HG03066 (cell line): ENCODE results near the gene THSD4.

Experiments used
- ATAC-seq: cut with Tn5 transposase; IDR thresholded peaks from one replicate; pipeline ENCODE4 v1.9.1; 2021; ENCODE audit warnings: low read depth; ENCODE audit not compliant: unreplicated experiment

The THSD4 gene

DNA sequence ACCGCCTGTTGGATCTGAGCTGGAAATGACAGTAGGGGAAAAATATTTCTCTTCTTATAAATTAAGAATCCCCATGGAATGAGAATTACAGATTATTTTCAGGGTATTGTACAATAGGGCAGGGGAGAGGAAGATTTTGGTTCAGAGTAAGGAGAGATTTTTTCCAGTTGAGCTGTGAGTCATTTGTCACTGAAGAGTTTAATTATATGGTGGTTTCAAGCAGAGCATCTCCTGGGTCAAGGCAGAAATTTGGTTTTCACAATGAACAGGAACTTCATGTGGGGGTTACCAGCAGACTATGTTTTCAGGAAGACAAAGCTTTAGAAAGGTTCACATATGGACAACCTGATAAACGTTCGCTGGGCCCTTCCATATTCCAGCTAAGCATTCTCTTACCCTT lies 512.3 kb downstream of the THSD4 start:
- ATAC-seq = no peak

DNA sequence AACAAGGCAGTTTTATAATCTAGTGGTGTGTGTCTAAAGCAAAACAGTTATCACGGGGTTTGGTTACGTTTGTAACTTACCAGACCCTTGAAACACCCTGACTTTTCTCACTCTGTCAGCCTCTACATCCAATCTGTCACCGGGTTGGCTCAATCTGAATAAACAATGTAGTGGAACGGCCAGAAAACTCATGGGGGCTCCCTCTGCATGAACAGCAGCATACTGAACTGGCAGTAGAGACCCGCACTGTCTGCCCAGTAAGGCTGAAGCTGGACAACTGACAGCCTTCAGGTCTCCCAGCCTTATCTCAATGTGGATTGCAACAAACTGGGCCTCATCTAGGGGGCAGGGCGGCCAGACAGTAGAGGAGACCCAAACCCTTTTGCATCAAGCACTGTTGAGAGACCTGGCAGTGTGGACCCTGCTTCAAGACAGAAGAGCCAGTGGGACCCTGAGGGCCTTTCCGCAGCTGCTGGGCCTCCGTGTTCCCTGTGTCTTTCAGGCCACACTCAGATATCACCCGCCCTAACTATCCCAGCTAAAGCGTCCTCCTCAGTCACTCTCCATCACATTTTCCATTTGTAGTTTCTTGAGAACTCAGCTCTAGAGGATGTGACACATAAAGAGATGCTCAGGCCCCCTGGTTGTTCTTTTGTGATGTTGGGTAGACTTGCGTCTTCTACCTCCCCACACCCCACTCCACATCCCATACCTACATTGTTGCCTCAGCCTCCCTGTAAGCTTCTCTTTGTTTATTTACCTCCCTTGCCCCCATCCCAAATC lies 513.9 kb downstream of the THSD4 start:
- no peak for ATAC-seq

- ATAC-seq = no peak
Measured at GRCh38 chr15:71629781-71630474, 514.7 kb downstream of the THSD4 start.

- no peak for ATAC-seq
Measured at GRCh38 chr15:71630475-71630809, 515.2 kb downstream of the THSD4 start.

DNA sequence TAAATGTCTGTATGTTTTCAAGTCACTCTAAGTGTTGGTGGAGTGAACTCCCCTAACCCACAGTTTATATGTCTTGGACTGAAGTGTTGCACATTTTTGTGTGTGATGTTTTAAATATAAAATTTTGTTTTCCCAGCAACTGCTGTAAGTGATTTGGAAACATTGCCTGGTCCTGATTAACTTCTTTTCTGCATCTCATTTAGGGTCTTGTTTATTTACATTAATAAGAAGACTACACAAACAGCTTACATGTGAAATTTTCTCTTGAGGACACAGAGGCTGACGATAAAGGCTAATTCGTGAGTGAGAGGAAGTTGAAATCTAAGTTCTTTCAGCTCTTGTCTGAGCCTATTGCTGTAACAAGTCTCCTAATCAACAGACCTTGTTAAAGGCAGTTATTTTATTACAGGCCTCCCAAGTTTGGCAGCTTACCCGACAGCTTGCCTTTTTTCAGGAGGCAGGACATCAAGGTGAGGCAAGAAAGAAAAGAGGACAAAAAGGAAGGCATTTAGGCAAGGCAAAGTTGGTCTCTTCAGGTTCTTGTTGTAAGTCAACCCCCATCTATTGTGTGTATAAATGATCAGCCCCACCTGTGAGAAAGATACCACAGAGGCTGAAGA lies 517.4 kb downstream of the THSD4 start:
- no peak for ATAC-seq

- no peak for ATAC-seq
Measured at GRCh38 chr15:71634820-71635560, 519.7 kb downstream of the THSD4 start.

DNA sequence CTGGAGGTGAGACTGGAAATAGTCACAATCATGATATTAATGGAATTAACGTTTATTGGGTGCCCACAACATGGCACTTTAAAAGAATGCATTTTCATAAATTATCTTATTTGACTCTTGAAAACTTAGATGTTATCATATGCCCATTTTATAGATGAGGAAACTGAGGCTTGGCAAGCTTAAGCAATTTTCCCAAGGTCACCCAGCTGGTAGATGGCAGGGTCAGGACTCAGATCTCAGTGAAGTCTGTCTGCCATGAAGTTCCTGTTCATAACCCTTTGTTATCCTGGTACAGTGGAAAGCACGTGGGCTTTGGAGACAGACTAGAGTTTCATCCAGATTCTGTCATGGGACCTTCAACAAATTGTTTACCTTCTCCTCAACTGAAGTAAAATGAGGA lies 520.5 kb downstream of the THSD4 start:
- no peak for ATAC-seq

DNA sequence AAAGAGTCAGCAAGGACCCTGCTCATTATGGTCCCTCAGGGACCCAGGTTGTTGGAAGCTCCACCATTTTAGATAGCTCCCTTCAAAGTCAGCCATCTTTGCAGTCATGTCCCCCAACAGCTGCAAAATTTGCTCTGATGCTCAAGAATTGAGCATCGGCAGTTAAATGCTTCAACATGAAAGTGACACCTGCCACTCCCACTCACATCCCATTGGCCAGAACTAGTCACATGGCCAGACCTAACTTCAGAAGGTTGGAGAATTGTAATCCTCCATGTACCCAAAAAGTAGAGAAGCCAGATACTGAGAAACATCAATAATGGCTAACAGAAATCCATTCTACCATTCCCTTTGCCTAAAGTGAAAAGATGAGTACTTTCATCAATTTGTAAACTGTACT lies 523.6 kb downstream of the THSD4 start:
- no peak for ATAC-seq

DNA sequence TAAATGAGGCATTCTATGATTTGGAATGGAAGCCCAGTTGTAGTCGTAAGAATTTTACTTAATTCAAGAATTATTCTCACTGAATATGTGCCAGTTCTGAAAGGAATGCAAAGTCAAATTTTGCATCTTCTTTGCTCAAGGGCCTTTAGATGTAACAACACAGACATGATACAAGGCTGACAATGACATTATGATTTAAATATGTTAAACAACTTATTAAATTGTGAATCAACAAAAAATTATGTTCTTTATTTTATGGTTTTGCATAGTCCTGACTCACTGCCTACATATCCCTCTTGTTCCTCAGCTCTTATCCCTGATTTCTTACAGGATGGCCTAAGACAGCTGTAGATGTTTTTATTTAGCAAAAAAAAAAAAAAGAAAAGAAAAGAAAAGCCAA lies 524.2 kb downstream of the THSD4 start:
- no peak for ATAC-seq

- ATAC-seq = no peak
Measured at GRCh38 chr15:71643918-71644317, 528.6 kb downstream of the THSD4 start.

DNA sequence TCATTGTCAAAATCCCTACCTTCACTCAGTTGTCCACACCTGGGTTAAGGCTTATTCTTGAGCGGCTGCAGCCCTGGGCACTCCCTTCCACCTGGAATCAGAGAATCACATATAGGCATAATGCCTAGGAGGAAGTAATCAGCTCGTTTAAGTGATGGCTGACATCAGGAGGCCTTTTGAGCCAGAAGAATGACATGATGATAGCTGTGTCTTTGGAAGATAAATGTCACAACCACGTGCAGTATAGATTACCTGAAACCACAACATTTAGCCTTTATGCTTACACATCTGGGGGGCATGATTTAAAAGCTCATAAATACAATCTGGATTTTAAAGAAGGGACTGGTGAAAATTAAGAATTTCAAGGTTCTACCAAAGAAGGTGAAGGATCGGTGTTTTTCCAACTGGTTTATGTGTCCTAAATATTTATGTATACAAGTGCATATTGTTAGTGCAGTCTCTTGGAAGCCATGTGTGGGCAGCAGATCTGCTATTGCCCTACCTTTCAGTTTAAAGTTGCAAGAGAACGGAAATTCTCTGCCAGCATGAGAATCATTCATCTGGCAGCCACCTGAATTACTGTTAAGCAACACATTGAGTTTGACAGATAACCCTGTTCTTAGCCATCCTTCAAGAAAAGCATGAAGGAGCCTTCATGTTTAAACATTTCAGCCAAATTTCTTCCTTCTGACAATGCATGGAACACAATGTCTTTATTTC lies 531.7 kb downstream of the THSD4 start:
- ATAC-seq = no peak

DNA sequence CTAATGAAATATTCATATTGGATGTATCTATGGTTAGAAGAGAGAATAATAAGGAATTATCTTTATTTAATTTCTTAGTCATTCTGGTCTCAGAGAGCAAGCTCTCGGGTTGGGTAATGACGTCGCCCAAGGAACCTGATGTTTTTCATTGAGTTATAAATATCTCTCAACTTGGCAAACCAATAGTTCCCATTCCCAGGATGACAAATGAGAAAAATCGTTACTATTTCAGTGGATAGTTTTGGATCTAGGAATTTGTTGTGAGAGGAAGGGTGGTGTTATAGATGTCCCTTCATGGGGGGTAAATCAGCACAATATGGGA lies 532.2 kb downstream of the THSD4 start:
- ATAC-seq = no peak

GRCh38 chr15:71648095-71648494 lies 532.8 kb downstream of the THSD4 start:
- no peak for ATAC-seq

DNA sequence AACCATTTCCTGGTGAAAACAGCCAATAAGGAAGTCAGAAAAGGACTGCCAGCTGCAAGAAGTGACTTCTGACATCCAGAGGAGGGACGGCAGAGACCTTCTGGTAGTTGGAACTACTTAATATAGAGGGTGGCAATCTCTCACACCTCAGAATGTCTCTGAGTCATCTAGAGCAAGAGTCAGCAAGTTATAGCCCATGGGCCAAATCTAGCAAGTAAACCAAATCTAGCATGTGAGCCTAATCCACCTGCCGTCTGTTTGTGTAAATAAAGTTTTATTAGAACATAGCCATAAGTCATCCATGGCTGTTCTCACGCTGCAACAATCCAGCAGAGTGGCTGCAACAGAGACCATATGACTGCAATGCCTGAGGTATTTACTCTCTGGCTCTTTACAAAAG lies 534.6 kb downstream of the THSD4 start:
- ATAC-seq = no peak

DNA sequence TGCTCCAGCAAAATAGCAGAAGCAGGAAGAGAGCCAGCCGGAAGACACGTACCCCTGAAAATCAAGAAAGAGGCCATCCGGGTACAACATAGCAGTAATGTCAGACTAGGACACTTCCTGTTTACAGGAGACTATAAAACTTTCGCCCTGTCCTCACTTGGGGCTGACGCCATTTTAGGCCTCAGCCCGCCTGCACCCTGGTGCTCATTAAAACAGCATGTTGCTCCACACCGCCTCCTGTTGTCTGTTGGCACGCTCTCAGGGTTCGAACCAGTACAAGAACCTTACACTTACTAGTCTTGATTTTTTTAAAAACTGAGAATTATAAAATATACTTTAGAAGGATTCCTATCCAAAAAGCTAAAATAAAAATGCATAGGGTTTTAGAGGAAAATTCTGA lies 535.3 kb downstream of the THSD4 start:
- ATAC-seq = no peak

- ATAC-seq = no peak
Measured at GRCh38 chr15:71651750-71652186, 536.5 kb downstream of the THSD4 start.

DNA sequence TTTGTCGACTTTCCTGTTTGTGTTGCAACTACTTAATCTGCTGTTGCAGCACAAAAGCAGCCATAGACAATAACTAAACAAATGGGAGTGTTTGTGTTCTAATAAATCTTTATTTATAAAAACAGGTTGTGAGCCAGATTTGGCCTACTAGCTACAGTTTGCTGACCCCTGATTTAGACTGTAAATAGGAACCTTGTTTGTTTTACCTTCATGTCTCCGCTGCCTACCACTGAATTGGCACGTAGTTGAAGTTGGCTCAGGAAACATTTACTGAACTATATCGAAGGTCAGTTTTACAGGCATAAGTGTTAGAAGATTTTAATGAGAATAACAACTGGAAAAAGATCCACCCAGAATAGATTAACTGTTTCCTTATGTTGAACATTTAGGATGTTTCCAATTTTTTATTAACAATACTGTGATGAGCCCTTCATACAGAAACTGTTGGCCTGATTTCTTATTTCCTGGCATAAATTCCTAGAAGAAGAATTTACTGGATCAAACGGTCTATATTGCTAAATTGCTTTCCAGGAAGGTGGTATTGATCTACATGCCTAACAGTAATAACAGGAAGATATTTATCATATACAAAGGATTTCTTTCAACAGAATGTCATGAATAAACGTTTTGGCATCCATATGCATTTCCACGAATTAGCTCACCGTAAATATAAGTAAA lies 538.9 kb downstream of the THSD4 start:
- no peak for ATAC-seq

GRCh38 chr15:71654720-71655174 lies 539.5 kb downstream of the THSD4 start:
- ATAC-seq = no peak

GRCh38 chr15:71656425-71656824 lies 541.2 kb downstream of the THSD4 start:
- no peak for ATAC-seq

DNA sequence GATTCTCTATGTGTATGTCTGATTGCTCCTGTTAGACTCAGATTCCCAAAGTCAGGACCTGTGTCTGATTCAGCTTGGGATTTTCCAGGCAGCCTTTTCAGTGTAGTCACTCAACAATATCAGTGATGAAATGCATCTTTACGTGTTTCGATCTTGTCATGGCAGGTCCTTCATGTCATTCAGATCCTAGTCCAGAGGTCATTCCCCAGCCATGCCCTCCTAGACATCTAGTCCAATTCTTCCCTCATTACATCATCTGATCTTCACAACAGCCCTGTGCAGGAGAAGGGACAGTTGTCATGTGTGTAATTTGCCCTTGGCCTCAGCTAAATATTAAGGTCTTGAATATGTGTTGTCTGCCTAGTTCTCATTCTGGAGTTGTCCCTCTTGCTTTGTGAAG lies 541.9 kb downstream of the THSD4 start:
- ATAC-seq = no peak
